AG09319 (cell line): ENCODE data around the gene RAP1GDS1.

Experiments
- DNase-seq: peaks from one replicate; pipeline ENCODE4 v3.0.0-alpha.2; 2010; ENCODE audit warnings: low read depth; ENCODE audit errors: extremely low read depth
- TF ChIP-seq, protein P1 (sequence below): IDR thresholded peaks from 2 replicates; pipeline ENCODE4 v1.5.1; 2011; ENCODE audit warnings: low read depth, mild to moderate bottlenecking, inconsistent platforms, low read length, moderate library complexity

Gene RAP1GDS1

DNA sequence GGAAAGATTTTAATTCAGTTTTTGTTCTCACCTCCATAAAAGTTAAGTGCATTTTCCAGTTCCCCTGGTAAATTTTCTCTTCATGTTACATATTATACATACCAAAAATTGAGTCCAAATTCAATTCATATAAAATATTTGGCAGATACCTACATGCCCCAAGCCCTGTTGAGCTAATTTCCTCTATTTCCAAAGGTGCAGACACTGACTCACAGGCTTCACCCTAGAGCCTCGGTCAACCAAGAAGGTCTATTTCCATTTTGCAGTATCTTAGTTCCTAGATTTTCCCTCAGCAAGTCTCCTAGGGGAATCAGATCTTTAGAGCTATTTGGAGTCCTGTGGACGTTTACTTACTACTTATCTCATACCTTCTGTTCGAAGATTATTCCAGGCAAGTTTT lies 222.8 kb downstream of the RAP1GDS1 start:
- TF ChIP-seq, protein P1, sequence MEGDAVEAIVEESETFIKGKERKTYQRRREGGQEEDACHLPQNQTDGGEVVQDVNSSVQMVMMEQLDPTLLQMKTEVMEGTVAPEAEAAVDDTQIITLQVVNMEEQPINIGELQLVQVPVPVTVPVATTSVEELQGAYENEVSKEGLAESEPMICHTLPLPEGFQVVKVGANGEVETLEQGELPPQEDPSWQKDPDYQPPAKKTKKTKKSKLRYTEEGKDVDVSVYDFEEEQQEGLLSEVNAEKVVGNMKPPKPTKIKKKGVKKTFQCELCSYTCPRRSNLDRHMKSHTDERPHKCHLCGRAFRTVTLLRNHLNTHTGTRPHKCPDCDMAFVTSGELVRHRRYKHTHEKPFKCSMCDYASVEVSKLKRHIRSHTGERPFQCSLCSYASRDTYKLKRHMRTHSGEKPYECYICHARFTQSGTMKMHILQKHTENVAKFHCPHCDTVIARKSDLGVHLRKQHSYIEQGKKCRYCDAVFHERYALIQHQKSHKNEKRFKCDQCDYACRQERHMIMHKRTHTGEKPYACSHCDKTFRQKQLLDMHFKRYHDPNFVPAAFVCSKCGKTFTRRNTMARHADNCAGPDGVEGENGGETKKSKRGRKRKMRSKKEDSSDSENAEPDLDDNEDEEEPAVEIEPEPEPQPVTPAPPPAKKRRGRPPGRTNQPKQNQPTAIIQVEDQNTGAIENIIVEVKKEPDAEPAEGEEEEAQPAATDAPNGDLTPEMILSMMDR: no peak
- no peak for DNase-seq

DNA sequence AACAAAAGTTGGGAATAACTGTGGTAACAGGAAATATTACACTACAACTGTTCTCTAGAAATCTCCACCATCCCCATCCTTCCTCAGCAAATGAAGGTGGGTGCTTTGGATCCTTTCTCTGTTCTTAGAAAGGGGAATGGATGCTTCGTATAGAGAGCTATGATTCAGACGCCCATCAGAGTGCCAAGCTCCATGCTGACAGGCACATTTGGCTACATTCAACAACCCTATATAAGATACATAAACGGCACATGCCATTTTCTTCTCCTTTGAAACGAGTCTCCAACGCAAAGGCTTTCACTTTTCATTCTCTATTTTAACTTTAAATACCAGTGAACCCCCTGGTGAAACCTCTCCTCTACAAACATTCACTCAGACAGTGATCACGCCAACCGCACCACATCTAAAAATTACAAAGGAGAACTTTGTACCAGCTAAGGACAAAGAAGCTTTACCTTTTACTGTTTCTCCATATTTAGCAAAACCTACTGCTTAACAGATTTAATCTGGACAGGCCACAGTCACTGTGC lies 224.7 kb downstream of the RAP1GDS1 start:
- no peak for DNase-seq
- TF ChIP-seq, protein P1: no peak

DNA sequence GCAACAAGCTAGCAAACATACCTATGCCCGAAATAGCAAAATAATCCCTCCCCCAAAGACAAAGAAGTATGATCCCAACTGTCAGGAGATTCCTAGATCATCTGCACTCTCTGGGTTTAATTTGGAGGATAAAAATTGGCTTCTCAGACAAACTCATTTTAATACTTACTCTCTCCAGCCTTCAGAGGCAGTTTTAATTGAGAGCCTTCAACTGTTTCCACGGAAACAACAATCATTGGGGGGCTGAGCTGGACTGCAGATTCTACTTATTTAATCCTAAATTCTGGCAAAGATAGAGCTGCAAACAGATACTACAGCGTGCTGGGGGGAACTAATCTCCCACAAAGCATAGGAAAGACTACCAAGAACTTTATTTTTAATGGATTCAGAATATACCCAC lies 229.1 kb downstream of the RAP1GDS1 start:
- TF ChIP-seq, protein P1: no peak
- no peak for DNase-seq

- no peak for DNase-seq
- TF ChIP-seq, protein P1: no peak
Measured at GRCh38 chr4:98491899-98492559, 230.8 kb downstream of the RAP1GDS1 start.

DNA sequence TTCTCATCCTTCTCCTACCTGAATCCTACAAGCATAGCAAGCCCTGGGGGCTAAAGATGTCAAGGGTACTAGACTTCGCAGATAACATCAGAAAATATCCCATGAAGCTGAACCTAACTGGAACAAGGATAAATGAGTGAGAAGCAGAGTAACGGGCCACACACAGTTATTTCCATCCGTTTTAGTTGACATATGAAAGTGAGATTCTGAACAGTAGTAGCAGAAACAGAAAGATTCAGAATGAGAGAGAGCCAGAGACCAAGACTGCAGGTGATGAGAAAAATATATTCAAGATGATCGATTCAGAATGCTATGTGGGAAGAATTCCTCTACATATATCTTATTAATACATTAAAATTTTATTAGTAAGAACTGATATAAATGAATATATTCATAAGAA lies 232.1 kb downstream of the RAP1GDS1 start:
- TF ChIP-seq, protein P1: no peak
- DNase-seq: no peak
